CD8-positive, alpha-beta memory T cell (primary cell): ENCODE measurements around the gene APLP1. TPM values are rescaled to one million over a fixed set of nuclear protein-coding genes. Genes with fewer than 3 reads are reported as not detected.

Experiments
- CTCF ChIA-PET: fragments of 350-600 bp; sonication (Branson Sonifier 250); formaldehyde crosslinking; loops from one replicate; lab custom pipeline; 2021; ENCODE audit warnings: antibody characterized with exemption; lab: Charles Lee
- POLR2A ChIA-PET: fragments of 350-600 bp; sonication (Branson Sonifier 250); formaldehyde crosslinking; loops from one replicate; lab custom pipeline; 2021; ENCODE audit warnings: antibody characterized with exemption; lab: Charles Lee
- DNase-seq, 5 donors: peaks; one replicate each; pipeline versions ENCODE4 v3.0.0 to v3.0.0-alpha.2; 2020 to 2022; ENCODE audit warnings: mixed read lengths in 1 of 5
- H3K27ac ChIP-seq: one replicate; pipeline ENCODE4 v1.7.0; 2013; ENCODE audit warnings: low read depth, mild to moderate bottlenecking, low read length, moderate library complexity
- H3K27me3 ChIP-seq: 2 replicates; pipeline ENCODE4 v1.7.0; 2013; ENCODE audit warnings: low read length, mild to moderate bottlenecking; ENCODE audit not compliant: insufficient read depth, poor library complexity, severe bottlenecking
- H3K36me3 ChIP-seq: 2 replicates; pipeline ENCODE4 v1.7.0; 2013; ENCODE audit warnings: mild to moderate bottlenecking, low read length, moderate library complexity; ENCODE audit not compliant: insufficient read depth
- H3K4me1 ChIP-seq: 2 replicates; pipeline ENCODE4 v1.7.0; 2013; ENCODE audit warnings: mild to moderate bottlenecking, low read length, moderate library complexity; ENCODE audit not compliant: insufficient read depth
- H3K4me3 ChIP-seq: 2 replicates; pipeline ENCODE4 v1.7.0; 2013; ENCODE audit warnings: mild to moderate bottlenecking, low read length
- H3K9me3 ChIP-seq: 2 replicates; pipeline ENCODE4 v1.7.0; 2013; ENCODE audit warnings: mild to moderate bottlenecking, low read length
- H3K27ac Mint-ChIP-seq, 8 donors: one replicate each; pipeline ENCODE4 v1.8.0; 2020 to 2021; ENCODE audit warnings: mixed read lengths in 8 of 8, mild to moderate bottlenecking in 6 of 8, inconsistent platforms in 3 of 8, moderate library complexity in 3 of 8
- H3K27me3 Mint-ChIP-seq, 2 donors: one replicate each; pipeline ENCODE4 v1.8.0; 2020 to 2021; ENCODE audit warnings: mixed read lengths in 2 of 2, mild to moderate bottlenecking in 1 of 2, moderate library complexity in 1 of 2
- H3K36me3 Mint-ChIP-seq, 3 donors: one replicate each; pipeline ENCODE4 v1.8.0; 2020 to 2021; ENCODE audit warnings: mixed read lengths in 3 of 3, inconsistent platforms in 1 of 3, mild to moderate bottlenecking in 1 of 3
- H3K4me1 Mint-ChIP-seq, 3 donors: one replicate each; pipeline ENCODE4 v1.8.0; 2020 to 2021; ENCODE audit warnings: mixed read lengths in 3 of 3, inconsistent platforms in 1 of 3, mild to moderate bottlenecking in 1 of 3
- H3K4me3 Mint-ChIP-seq, 7 donors: one replicate each; pipeline ENCODE4 v1.8.0; 2020 to 2021; ENCODE audit warnings: mixed read lengths in 7 of 7, mild to moderate bottlenecking in 6 of 7, moderate library complexity in 4 of 7, inconsistent platforms in 2 of 7
- H3K9me3 Mint-ChIP-seq, 5 donors: one replicate each; pipeline ENCODE4 v1.8.0; 2020 to 2022; ENCODE audit warnings: mixed read lengths in 5 of 5, mild to moderate bottlenecking in 3 of 5, moderate library complexity in 2 of 5, inconsistent platforms in 1 of 5
- polyA plus RNA-seq: library from polyadenylated mRNA; unstranded; fragments of 300-500 nt; fragmentation: Illumina TruSeq; gene quantifications from one replicate; pipeline ENCODE4 v1.2.3, GENCODE V29; 2021
- total RNA-seq, 2 experiments: library from RNA; stranded (reverse); gene quantifications; one replicate each; pipeline ENCODE4 v1.2.3, GENCODE V29; 2021

The APLP1 gene
- total and polyA plus RNA-seq, 3 experiments from 2014 or later = 0.85 to 0.86 TPM; not detected in 1

DNA sequence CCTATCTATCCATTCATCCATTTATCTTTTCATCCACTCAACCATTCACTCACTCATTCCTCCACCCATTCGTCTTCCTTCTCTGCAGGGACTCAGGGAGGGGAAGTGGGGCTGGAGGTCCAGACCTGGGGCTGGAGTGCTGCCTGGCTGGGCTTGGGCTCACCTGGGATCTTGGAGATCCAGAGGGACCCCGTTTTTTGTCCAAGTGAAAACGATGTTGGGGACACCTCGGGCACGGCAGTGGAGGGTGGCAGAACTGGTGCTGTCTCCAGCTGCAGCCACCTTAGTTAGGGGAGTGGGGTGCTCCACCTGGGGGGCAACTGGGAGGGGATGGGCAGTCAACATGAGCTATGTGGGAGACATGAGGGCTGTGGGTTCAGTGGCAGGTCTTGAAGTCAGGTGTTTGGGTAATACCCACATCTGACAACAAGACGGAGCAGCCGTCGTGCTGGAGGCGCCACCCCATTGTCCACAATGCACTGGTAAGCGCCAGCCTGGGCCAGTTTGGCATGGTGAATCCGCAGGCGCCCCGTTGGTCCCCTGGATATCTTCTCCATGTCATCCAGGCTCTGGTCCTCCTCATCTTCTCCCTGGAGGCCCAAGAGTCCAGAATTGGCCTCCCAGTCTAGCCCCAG, 26.3 kb upstream of the APLP1 start:
- Mint-ChIP-seq H3K4me3 (no peak overlapping the region), H3K9me3 (peaks cover 5 to 15% (median 7%) of the 10 kb centered on the region in 5 donors), H3K36me3 (peaks cover 0 to 6% (median 3%) of the 10 kb centered on the region in 3 donors), H3K27me3 (peaks cover 41 to 53% of the 10 kb centered on the region in 2 donors), H3K4me1 (peaks cover 16 to 24% (median 21%) of the 10 kb centered on the region in 3 donors), H3K27ac (peak overlapping the region in 1 of 8 donors; percentile 1)
- Histone ChIP-seq H3K27me3 (peaks cover 27% of the 10 kb centered on the region), H3K27ac (no peak overlapping the region), H3K36me3 (no peaks in the 10 kb centered on the region), H3K4me1 (no peaks in the 10 kb centered on the region), H3K9me3 (no peaks in the 10 kb centered on the region), H3K4me3 (no peak overlapping the region)
- POLR2A ChIA-PET = no interaction called here
- no peak for DNase-seq
- CTCF ChIA-PET = no interaction called here

DNA sequence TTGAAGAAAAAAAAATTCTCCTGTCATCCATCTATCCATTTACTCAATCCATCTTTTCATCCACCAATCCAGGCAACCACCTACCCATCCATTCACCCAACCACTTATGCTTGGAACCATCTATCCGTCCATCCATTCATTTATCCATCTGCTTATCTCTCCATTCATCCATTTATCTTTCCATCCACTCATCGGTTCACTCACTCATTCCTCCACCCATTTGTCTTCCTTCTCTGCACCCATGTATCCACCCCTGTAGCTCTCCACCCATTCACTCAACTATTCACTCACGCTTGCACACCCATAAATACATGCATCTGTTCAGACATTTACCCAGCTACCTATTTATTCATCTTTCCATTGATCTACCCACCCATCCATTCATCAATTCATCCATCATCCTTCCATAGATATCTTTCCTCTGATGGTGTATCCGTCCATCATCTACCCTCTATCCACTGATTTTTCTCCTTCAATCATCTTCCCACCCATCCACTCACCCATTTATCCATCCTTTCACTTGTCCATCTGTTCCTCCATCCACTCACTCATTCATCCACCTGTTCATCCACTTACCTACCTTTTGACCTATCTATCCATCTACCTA, 25.6 kb upstream of the APLP1 start:
- no peaks in the 10 kb centered on the region for H3K9me3 ChIP-seq
- H3K27ac ChIP-seq = no peak overlapping the region
- Mint-ChIP-seq H3K4me3 (no peak overlapping the region), H3K4me1 (peaks cover 16 to 24% (median 21%) of the 10 kb centered on the region in 3 donors), H3K36me3 (peaks cover 0 to 6% (median 3%) of the 10 kb centered on the region in 3 donors), H3K27me3 (peaks cover 41 to 49% of the 10 kb centered on the region in 2 donors), H3K27ac (no peak overlapping the region), H3K9me3 (peaks cover 5 to 15% (median 7%) of the 10 kb centered on the region in 5 donors)
- POLR2A ChIA-PET = no interaction called here
- H3K36me3 ChIP-seq = no peaks in the 10 kb centered on the region
- H3K4me3 ChIP-seq = no peak overlapping the region
- no peak for DNase-seq
- H3K4me1 ChIP-seq = no peaks in the 10 kb centered on the region
- H3K27me3 ChIP-seq = peaks cover 29% of the 10 kb centered on the region
- CTCF ChIA-PET = no interaction called here

DNA sequence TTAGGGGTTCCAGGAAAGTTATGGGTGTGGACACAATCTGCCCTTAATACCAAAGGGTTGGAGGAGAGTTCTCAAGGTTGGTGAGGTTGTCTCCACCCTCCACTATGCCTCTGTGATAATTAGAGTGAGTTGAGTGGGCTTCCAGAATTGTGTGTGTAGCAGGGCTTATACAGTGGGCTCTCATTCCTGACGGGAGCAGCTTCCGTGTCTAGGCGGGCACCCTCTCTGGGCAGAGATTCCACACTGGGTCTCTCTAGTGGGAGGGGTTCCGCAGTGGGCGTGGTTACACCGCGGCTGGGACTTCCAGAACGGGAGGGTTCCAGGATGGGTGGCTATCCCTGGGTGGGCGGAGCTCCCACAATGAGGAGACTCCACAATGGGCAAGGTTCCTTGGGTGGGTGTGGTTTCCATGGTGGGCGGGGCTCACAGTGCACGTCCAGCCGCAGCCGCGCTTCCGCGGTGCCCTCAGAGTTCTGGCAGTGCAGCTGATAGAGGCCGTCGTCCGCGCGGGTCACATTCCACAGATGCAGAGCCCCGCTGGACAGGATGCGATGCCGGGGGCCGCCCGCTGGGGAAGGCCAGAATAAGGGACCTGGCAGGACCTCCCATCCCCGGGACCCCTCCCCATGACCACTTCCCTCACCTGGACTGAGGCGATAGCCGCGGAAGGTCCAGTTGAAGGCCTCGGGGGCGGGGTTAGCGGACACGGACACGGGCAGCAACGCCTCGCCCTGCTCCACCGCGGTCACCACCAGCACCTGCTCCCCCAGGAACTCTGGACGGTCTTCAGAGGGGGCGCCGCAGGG, 24.5 kb upstream of the APLP1 start:
- POLR2A ChIA-PET = no interaction called here
- Mint-ChIP-seq H3K36me3 (peaks cover 0 to 6% (median 3%) of the 10 kb centered on the region in 3 donors), H3K4me3 (peak overlapping the region in 3 of 7 donors; percentile 11 to 57 (median 21)), H3K4me1 (peaks cover 16 to 24% (median 21%) of the 10 kb centered on the region in 3 donors), H3K27ac (no peak overlapping the region), H3K27me3 (peaks cover 49 to 57% of the 10 kb centered on the region in 2 donors), H3K9me3 (peaks cover 3 to 15% (median 6%) of the 10 kb centered on the region in 5 donors)
- Histone ChIP-seq H3K36me3 (no peaks in the 10 kb centered on the region), H3K4me3 (no peak overlapping the region), H3K27me3 (peaks cover 32% of the 10 kb centered on the region), H3K4me1 (no peaks in the 10 kb centered on the region), H3K27ac (no peak overlapping the region), H3K9me3 (no peaks in the 10 kb centered on the region)
- CTCF ChIA-PET = no interaction called here
- no peak for DNase-seq

DNA sequence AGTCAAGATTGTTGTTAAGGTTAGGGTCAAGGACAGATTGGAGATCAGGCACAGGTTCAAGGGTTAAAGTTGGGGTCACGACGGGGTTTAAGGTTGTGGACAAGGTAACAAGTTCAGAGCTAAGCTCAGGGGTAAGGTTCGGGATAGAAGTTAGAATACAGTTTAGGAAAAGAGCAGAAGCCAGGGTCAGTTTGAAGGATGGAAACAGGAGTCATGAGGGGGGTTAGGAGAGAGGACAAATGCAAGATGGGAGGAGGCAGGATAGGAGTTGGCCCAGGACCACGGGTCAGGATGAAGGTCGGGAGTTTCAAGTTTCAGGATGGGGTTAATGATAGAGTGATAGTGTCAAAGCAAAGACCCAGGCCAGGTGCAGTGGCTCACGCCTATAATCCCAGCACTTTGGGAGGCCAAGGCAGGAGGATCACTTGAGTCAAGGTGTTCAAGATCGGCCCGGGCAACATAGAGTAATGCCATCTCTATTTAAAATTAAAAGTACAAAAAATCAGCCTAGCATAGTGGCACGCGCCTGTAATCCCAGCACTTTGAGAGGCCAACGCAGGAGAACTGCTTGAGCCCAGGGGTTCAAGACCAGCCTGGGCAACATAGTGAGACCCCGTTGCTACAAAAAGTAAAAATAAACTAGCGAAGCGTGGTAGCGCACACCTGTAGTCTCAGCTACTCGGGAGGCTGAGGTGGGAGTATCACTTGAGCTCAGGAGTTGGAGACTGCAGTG, 23.7 kb upstream of the APLP1 start:
- no peak overlapping the region for H3K27ac ChIP-seq
- Mint-ChIP-seq H3K9me3 (peaks cover 0 to 12% (median 3%) of the 10 kb centered on the region in 5 donors), H3K27ac (peak overlapping the region in 1 of 8 donors; percentile 49), H3K36me3 (peaks cover 0 to 6% (median 3%) of the 10 kb centered on the region in 3 donors), H3K27me3 (peaks cover 49 to 60% of the 10 kb centered on the region in 2 donors), H3K4me3 (peak overlapping the region; percentile 23 to 89 (median 70)), H3K4me1 (peaks cover 16 to 24% (median 21%) of the 10 kb centered on the region in 3 donors)
- no peak for DNase-seq
- H3K9me3 ChIP-seq = no peaks in the 10 kb centered on the region
- H3K36me3 ChIP-seq = no peaks in the 10 kb centered on the region
- no peaks in the 10 kb centered on the region for H3K4me1 ChIP-seq
- POLR2A ChIA-PET = no interaction called here
- no peak overlapping the region for H3K4me3 ChIP-seq
- CTCF ChIA-PET = no interaction called here
- peaks cover 32% of the 10 kb centered on the region for H3K27me3 ChIP-seq

DNA sequence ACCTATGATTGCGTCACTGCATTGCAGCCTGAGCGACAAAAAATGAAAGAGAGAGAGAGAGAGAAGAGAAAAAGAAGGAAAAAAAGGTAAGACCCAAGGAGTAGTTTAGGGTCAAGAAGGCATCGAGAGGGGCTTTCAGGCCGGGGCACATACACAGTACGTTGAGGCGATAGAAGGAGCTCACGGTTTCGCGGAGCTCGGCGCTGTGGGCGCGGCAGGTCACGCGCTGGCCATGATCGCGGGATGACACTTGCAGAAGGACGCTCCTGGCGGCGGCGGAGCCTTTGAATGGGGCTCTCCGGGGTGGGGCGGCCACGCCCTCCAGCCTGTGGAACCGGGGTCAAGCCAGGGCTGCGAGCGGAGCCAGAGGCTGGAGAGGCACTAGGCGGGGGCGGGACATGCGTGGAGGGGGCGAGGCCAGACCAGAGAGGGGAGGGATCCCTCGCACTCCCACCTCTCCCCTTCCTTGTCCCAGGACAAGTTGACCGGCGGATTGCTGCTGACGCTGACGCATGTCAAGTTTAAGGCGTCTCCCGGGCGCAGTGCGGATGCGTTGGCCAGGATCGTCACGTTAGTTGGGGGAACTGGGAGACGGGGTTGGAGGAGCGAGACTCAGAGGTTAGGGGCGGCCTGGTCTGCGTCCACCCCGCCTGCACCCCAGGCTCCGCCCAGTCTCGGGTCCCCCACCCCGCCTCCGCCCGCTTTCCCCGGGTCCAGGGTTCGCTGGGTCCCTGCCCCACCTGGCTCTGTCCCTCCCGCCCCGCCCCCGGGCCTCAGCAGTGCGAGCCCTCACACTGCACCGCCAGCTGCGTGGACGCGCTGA, 22.9 kb upstream of the APLP1 start:
- ChIA-PET CTCF (no interaction called here), POLR2A (no interaction called here)
- H3K36me3 ChIP-seq = no peaks in the 10 kb centered on the region
- Mint-ChIP-seq H3K4me3 (peak overlapping the region; percentile 23 to 89 (median 70)), H3K36me3 (peaks cover 0 to 6% (median 3%) of the 10 kb centered on the region in 3 donors), H3K4me1 (peaks cover 16 to 24% (median 21%) of the 10 kb centered on the region in 3 donors), H3K9me3 (peaks cover 0 to 11% (median 3%) of the 10 kb centered on the region in 5 donors), H3K27ac (peak overlapping the region in 1 of 8 donors; percentile 49), H3K27me3 (peaks cover 49 to 60% of the 10 kb centered on the region in 2 donors)
- no peaks in the 10 kb centered on the region for H3K9me3 ChIP-seq
- H3K4me3 ChIP-seq = no peak overlapping the region
- no peaks in the 10 kb centered on the region for H3K4me1 ChIP-seq
- peaks cover 32% of the 10 kb centered on the region for H3K27me3 ChIP-seq
- no peak for DNase-seq
- no peak overlapping the region for H3K27ac ChIP-seq

DNA sequence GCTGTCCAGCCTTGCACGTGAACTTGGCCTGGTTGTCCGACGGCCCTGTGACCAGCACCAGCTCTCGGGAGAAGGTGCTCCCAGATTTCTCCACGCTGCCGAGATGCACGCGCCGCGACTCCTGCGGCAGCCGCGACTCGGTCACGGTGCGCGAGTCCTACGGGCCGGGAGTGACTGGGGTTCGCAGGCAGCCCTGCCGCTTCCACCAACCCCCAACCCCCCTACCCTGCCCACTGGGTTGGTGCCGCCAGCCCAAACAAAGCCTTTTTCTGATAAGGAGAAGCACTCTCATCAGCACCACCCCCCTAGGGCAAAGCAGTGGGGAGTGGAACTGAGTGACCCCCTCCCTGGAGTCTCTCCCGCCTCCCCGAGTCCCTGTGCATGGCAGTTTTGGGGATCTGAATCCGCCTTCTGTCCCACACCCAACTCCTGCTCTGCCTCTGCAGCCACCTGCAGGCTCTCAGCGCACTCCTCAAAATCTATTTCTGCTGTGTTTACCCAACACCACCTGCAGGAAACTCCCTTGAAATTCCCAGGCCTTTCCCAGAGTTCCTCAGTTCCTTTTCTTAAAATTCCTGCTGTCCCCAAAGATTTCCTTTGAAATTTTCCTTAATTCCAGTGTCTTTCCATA, 22.2 kb upstream of the APLP1 start:
- H3K4me3 ChIP-seq = no peak overlapping the region
- CTCF ChIA-PET = no interaction called here
- Mint-ChIP-seq H3K9me3 (peaks cover 0 to 9% (median 3%) of the 10 kb centered on the region in 5 donors), H3K4me1 (peaks cover 16 to 27% (median 21%) of the 10 kb centered on the region in 3 donors), H3K27me3 (peaks cover 52 to 60% of the 10 kb centered on the region in 2 donors), H3K4me3 (peak overlapping the region in 5 of 7 donors; percentile 47 to 63 (median 54)), H3K27ac (peak overlapping the region in 1 of 8 donors; percentile 44), H3K36me3 (peaks cover 0 to 6% (median 3%) of the 10 kb centered on the region in 3 donors)
- H3K27me3 ChIP-seq = peaks cover 32% of the 10 kb centered on the region
- H3K4me1 ChIP-seq = no peaks in the 10 kb centered on the region
- POLR2A ChIA-PET = no interaction called here
- no peak for DNase-seq
- H3K9me3 ChIP-seq = no peaks in the 10 kb centered on the region
- no peak overlapping the region for H3K27ac ChIP-seq
- no peaks in the 10 kb centered on the region for H3K36me3 ChIP-seq

DNA sequence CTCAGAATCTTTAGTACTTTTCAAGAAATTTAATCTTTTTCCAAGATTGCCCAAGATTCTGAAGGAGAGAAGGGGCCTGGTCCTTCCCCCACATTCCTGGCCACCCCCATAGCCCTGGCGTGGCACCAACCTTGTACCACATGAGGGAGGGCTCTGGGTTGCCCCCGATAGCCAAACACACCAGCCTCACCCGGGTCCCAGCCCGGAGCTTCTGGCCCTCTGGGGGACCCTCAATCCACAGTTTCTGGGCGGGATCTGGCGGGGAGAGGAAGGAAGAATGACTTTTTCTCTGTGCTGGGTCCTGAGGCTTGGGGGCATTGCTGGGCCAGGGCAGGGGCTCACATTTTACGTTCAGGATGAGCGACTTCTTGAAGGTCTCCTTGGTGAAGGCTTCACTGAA, 20.5 kb upstream of the APLP1 start:
- POLR2A ChIA-PET = no interaction called here
- Histone ChIP-seq H3K36me3 (no peaks in the 10 kb centered on the region), H3K4me3 (no peak overlapping the region), H3K27me3 (peaks cover 32% of the 10 kb centered on the region), H3K9me3 (no peaks in the 10 kb centered on the region), H3K27ac (no peak overlapping the region), H3K4me1 (no peaks in the 10 kb centered on the region)
- Mint-ChIP-seq H3K27ac (no peak overlapping the region), H3K4me3 (no peak overlapping the region), H3K9me3 (peaks cover 0 to 3% (median 2%) of the 10 kb centered on the region in 5 donors), H3K4me1 (peaks cover 16 to 27% (median 21%) of the 10 kb centered on the region in 3 donors), H3K27me3 (peaks cover 43 to 63% of the 10 kb centered on the region in 2 donors), H3K36me3 (peaks cover 0 to 3% (median 2%) of the 10 kb centered on the region in 3 donors)
- CTCF ChIA-PET = no interaction called here
- DNase-seq = no peak
